DND-41 (cell line): ENCODE results near the gene POU2AF3.

Experiments
- ATAC-seq: fragments of 200-7000 bp; cut with Tn5 transposase; 3 replicates; pipeline ENCODE4 v1.9.1; 2021; ENCODE audit warnings: low read depth; ENCODE audit not compliant: insufficient read depth
- DNase-seq: peaks from one replicate; pipeline ENCODE4 v3.0.0-alpha.2; 2020
- H2AFZ ChIP-seq: 2 replicates; pipeline ENCODE4 v1.6.0; 2012; ENCODE audit warnings: low read depth, low read length
- H3K27ac ChIP-seq: 2 replicates; pipeline ENCODE4 v1.5.1; 2012; ENCODE audit warnings: low read length, inconsistent platforms
- H3K27me3 ChIP-seq: fragments of 200-600 bp; sonication (generic); 2 replicates; pipeline ENCODE4 v1.6.0; 2012; ENCODE audit warnings: low read length, mild to moderate bottlenecking, inconsistent platforms; ENCODE audit not compliant: insufficient read depth, poor library complexity
- H3K36me3 ChIP-seq: 2 replicates; pipeline ENCODE4 v1.5.1; 2012; ENCODE audit warnings: low read length, inconsistent platforms; ENCODE audit not compliant: insufficient read depth
- H3K4me1 ChIP-seq: 2 replicates; pipeline ENCODE4 v1.5.1; 2012; ENCODE audit warnings: mild to moderate bottlenecking, low read length; ENCODE audit not compliant: insufficient read depth
- H3K4me2 ChIP-seq: 2 replicates; pipeline ENCODE4 v1.6.0; 2012; ENCODE audit warnings: mild to moderate bottlenecking, moderate library complexity, low read length, inconsistent platforms; ENCODE audit not compliant: insufficient read depth
- H3K4me3 ChIP-seq, 2 experiments: fragments of 200-600 bp in 1 of 2; shearing (Covaris generic) in 1 of 2; 2 replicates each; pipeline ENCODE4 v1.5.1; 2012 to 2016; ENCODE audit warnings: inconsistent platforms in 2 of 2, low read length in 2 of 2, mild to moderate bottlenecking in 2 of 2, low read depth in 1 of 2, moderate library complexity in 1 of 2
- H3K79me2 ChIP-seq: 2 replicates; pipeline ENCODE4 v1.6.0; 2012; ENCODE audit warnings: low read length, inconsistent platforms; ENCODE audit not compliant: insufficient read depth
- H3K9ac ChIP-seq: 2 replicates; pipeline ENCODE4 v1.6.0; 2012; ENCODE audit warnings: low read depth, mild to moderate bottlenecking, inconsistent platforms, low read length, moderate library complexity
- H3K9me3 ChIP-seq: 2 replicates; pipeline ENCODE4 v1.5.1; 2012; ENCODE audit warnings: low read length, moderate library complexity, mild to moderate bottlenecking, inconsistent platforms; ENCODE audit not compliant: insufficient read depth, severe bottlenecking
- H4K20me1 ChIP-seq: 2 replicates; pipeline ENCODE4 v1.6.0; 2012; ENCODE audit warnings: low read length; ENCODE audit not compliant: insufficient read depth
- CTCF ChIP-seq: IDR thresholded peaks from 2 replicates; pipeline ENCODE4 v1.5.1; 2012; ENCODE audit warnings: borderline replicate concordance, low read length, moderate library complexity, mild to moderate bottlenecking; ENCODE audit not compliant: poor library complexity, severe bottlenecking; ENCODE audit errors: extremely low read depth
- EZH2 ChIP-seq: IDR thresholded peaks from 3 replicates; pipeline ENCODE4 v1.6.1; 2012; ENCODE audit warnings: borderline replicate concordance, low read depth, mild to moderate bottlenecking, moderate library complexity, low read length, inconsistent platforms; ENCODE audit not compliant: severe bottlenecking

POU2AF3 gene

GRCh38 chr11:111354601-111354891, 56.2 kb downstream of the POU2AF3 start:
- H4K20me1 ChIP-seq = no peaks in the 10 kb centered on the region
- no peaks in the 10 kb centered on the region for H3K79me2 ChIP-seq
- H3K27me3 ChIP-seq = no peaks in the 10 kb centered on the region
- no peak overlapping the region for H3K27ac ChIP-seq
- H2AFZ ChIP-seq = no peak overlapping the region
- no peaks in the 10 kb centered on the region for H3K9me3 ChIP-seq
- no peak overlapping the region for H3K9ac ChIP-seq
- no peaks in the 10 kb centered on the region for H3K4me1 ChIP-seq
- H3K4me3 ChIP-seq = no peak overlapping the region
- ATAC-seq = no peak
- no peak overlapping the region for H3K4me2 ChIP-seq
- no peaks in the 10 kb centered on the region; the same call in 1 of the 2 replicates for H3K36me3 ChIP-seq
- DNase-seq = no peak
- no peak for TF ChIP-seq CTCF
- no peak for TF ChIP-seq EZH2

GRCh38 chr11:111355101-111355500, 56.8 kb downstream of the POU2AF3 start:
- no peaks in the 10 kb centered on the region for H4K20me1 ChIP-seq
- no peak overlapping the region for H3K4me3 ChIP-seq
- no peaks in the 10 kb centered on the region for H3K9me3 ChIP-seq
- no peak overlapping the region for H2AFZ ChIP-seq
- no peaks in the 10 kb centered on the region for H3K27me3 ChIP-seq
- H3K9ac ChIP-seq = no peak overlapping the region
- H3K27ac ChIP-seq = no peak overlapping the region
- ATAC-seq (no peak), DNase-seq (no peak)
- H3K36me3 ChIP-seq = no peaks in the 10 kb centered on the region; the same call in 1 of the 2 replicates
- no peak overlapping the region for H3K4me2 ChIP-seq
- TF ChIP-seq EZH2 (no peak), CTCF (no peak)
- H3K79me2 ChIP-seq = no peaks in the 10 kb centered on the region
- H3K4me1 ChIP-seq = no peaks in the 10 kb centered on the region

GRCh38 chr11:111355956-111356659, 57.8 kb downstream of the POU2AF3 start:
- Histone ChIP-seq H3K4me1 (no peaks in the 10 kb centered on the region), H3K9me3 (no peaks in the 10 kb centered on the region), H3K4me3 (no peak overlapping the region), H3K4me2 (no peak overlapping the region), H3K27me3 (no peaks in the 10 kb centered on the region), H3K36me3 (no peaks in the 10 kb centered on the region; the same call in 1 of the 2 replicates), H2AFZ (no peak overlapping the region), H3K9ac (no peak overlapping the region), H3K27ac (no peak overlapping the region), H3K79me2 (no peaks in the 10 kb centered on the region), H4K20me1 (no peaks in the 10 kb centered on the region)
- TF ChIP-seq EZH2 = no peak
- ATAC-seq = no peak
- DNase-seq = no peak

- Histone ChIP-seq H2AFZ (no peak overlapping the region), H3K27me3 (no peaks in the 10 kb centered on the region), H3K9ac (no peak overlapping the region), H3K4me3 (no peak overlapping the region), H4K20me1 (no peaks in the 10 kb centered on the region), H3K4me1 (no peaks in the 10 kb centered on the region), H3K27ac (no peak overlapping the region), H3K4me2 (no peak overlapping the region), H3K9me3 (no peaks in the 10 kb centered on the region), H3K79me2 (no peaks in the 10 kb centered on the region), H3K36me3 (no peaks in the 10 kb centered on the region; the same call in 1 of the 2 replicates)
- no peak for DNase-seq
- no peak for TF ChIP-seq EZH2
- no peak for ATAC-seq
Measured at GRCh38 chr11:111356660-111357048, 58.3 kb downstream of the POU2AF3 start.
